Measurements from ENCODE around the gene IL17RD.

IL17RD gene

GRCh38 chr3:57158813-57159738, 6.1 kb downstream of the IL17RD start:
- DNase-seq (ENCODE audit: low read depth): no peak

- DNase-seq (ENCODE audit: low read depth): no peak
Measured at GRCh38 chr3:57158325-57158724, 6.8 kb downstream of the IL17RD start.

- DNase-seq (ENCODE audit: low read depth): no peak
Measured at GRCh38 chr3:57157545-57157944, 7.6 kb downstream of the IL17RD start.

- no peak for DNase-seq (ENCODE audit: low read depth)
Measured at GRCh38 chr3:57155310-57155643, 9.9 kb downstream of the IL17RD start.

GRCh38 chr3:57154470-57155309, 10.5 kb downstream of the IL17RD start:
- no peak for DNase-seq (ENCODE audit: low read depth)

GRCh38 chr3:57152151-57153143, 12.7 kb downstream of the IL17RD start:
- DNase-seq (ENCODE audit: low read depth): no peak

- DNase-seq (ENCODE audit: low read depth): no peak
Measured at GRCh38 chr3:57151749-57152148, 13.4 kb downstream of the IL17RD start.

- DNase-seq (ENCODE audit: low read depth): peak; percentile 75
Measured at GRCh38 chr3:57151021-57151449, 14.1 kb downstream of the IL17RD start.

GRCh38 chr3:57150113-57150581, 15.0 kb downstream of the IL17RD start:
- DNase-seq (ENCODE audit: low read depth): peak; percentile 9

GRCh38 chr3:57147071-57147470, 18.1 kb downstream of the IL17RD start:
- DNase-seq (ENCODE audit: low read depth): no peak

GRCh38 chr3:57145852-57146251, 19.3 kb downstream of the IL17RD start:
- DNase-seq (ENCODE audit: low read depth): no peak

GRCh38 chr3:57144952-57145351, 20.2 kb downstream of the IL17RD start:
- DNase-seq (ENCODE audit: low read depth): no peak

- DNase-seq (ENCODE audit: low read depth): no peak
Measured at GRCh38 chr3:57143886-57144459, 21.2 kb downstream of the IL17RD start.

- DNase-seq (ENCODE audit: low read depth): no peak
Measured at GRCh38 chr3:57142411-57142723, 22.8 kb downstream of the IL17RD start.

GRCh38 chr3:57141719-57142410, 23.3 kb downstream of the IL17RD start:
- DNase-seq (ENCODE audit: low read depth): no peak

GRCh38 chr3:57140894-57141293, 24.3 kb downstream of the IL17RD start:
- no peak for DNase-seq (ENCODE audit: low read depth)

GRCh38 chr3:57135964-57136719, 29.0 kb downstream of the IL17RD start:
- DNase-seq (ENCODE audit: low read depth): no peak

- no peak for DNase-seq (ENCODE audit: low read depth)
Measured at GRCh38 chr3:57133157-57133556, 32.0 kb downstream of the IL17RD start.

- DNase-seq (ENCODE audit: low read depth): no peak
Measured at GRCh38 chr3:57132674-57133073, 32.5 kb downstream of the IL17RD start.

- no peak for DNase-seq (ENCODE audit: low read depth)
Measured at GRCh38 chr3:57131210-57131588, 34.0 kb downstream of the IL17RD start.

Data from iris pigment epithelial cell (primary cell).